ENCODE measurements around the gene HDAC8. TPM values are rescaled to one million over a fixed set of nuclear protein-coding genes. Genes with fewer than 3 reads are reported as not detected.
"Not testable (repeated sequence)": the region's sequence is repeated elsewhere in the genome, so short reads cannot be mapped to it uniquely, and the experiment has no call there.

The HDAC8 gene
- polyA plus RNA-seq, 1 donor from 2014 or later = 54.0 TPM

- no peaks in the 10 kb centered on the region for H3K9me2 ChIP-seq (ENCODE audit: insufficient read depth, low read length)
- no peaks in the 10 kb centered on the region for H3F3A ChIP-seq (ENCODE audit: insufficient read depth, low read length, poor library complexity, severe bottlenecking)
- H2AFZ ChIP-seq (ENCODE audit: low read depth, low read length) = no peak overlapping the region
- no peaks in the 10 kb centered on the region for H3K27me3 ChIP-seq (ENCODE audit: insufficient read depth, low read depth, low read length)
- H3K36me3 ChIP-seq (ENCODE audit: insufficient read depth, low read length) = no peaks in the 10 kb centered on the region
- H3K9ac ChIP-seq (ENCODE audit: low read length) = no peak overlapping the region
- no peak overlapping the region for H3K4me2 ChIP-seq (ENCODE audit: low read length)
- no peaks in the 10 kb centered on the region for H3K9me3 ChIP-seq (ENCODE audit: low read length)
- TF ChIP-seq EP300 (conservative IDR thresholded peaks at IDR 0.05; ENCODE audit: poor library complexity, severe bottlenecking) = no peak
- TF ChIP-seq MXI1 (conservative IDR thresholded peaks at IDR 0.05; ENCODE audit: poor library complexity, severe bottlenecking) = no peak
- TF ChIP-seq POLR2AphosphoS5 (IDR thresholded peaks at IDR 0.05) = no peak
- TF ChIP-seq REST (IDR thresholded peaks at IDR 0.05; ENCODE audit: borderline replicate concordance) = no peak
- no peak for TF ChIP-seq SMC3 (conservative IDR thresholded peaks at IDR 0.05; ENCODE audit: poor library complexity)
- TF ChIP-seq TAF1 (IDR thresholded peaks at IDR 0.05; ENCODE audit: low read depth) = no peak
- TF ChIP-seq CTCF (IDR thresholded peaks at IDR 0.05; ENCODE audit: poor library complexity, severe bottlenecking) = no peak
- no peak for TF ChIP-seq RAD21 (conservative IDR thresholded peaks at IDR 0.05)
- TF ChIP-seq EZH2 (IDR thresholded peaks at IDR 0.05; ENCODE audit: borderline replicate concordance, insufficient read depth, low read length, poor library complexity, severe bottlenecking) = no peak
- H3K4me3 ChIP-seq (ENCODE audit: low read length) = no peak overlapping the region
- H3K27ac ChIP-seq (ENCODE audit: low read length) = no peak overlapping the region
- H4K20me1 ChIP-seq (ENCODE audit: insufficient read depth) = no peaks in the 10 kb centered on the region
- H3K79me2 ChIP-seq (replicated peaks; ENCODE audit: insufficient read depth, low read length) = no peaks in the 10 kb centered on the region
Measured at GRCh38 chrX:72568406-72569092, 4.1 kb downstream of the HDAC8 start.

GRCh38 chrX:72566448-72566847 is 6.2 kb downstream of the HDAC8 start:
- H2AFZ ChIP-seq (ENCODE audit: low read depth, low read length) = no peak overlapping the region
- H3K9me2 ChIP-seq (ENCODE audit: insufficient read depth, low read length) = no peaks in the 10 kb centered on the region
- no peaks in the 10 kb centered on the region for H3F3A ChIP-seq (ENCODE audit: insufficient read depth, low read length, poor library complexity, severe bottlenecking)
- no peak overlapping the region for H3K27ac ChIP-seq (ENCODE audit: low read length)
- TF ChIP-seq EZH2 (IDR thresholded peaks at IDR 0.05; ENCODE audit: borderline replicate concordance, insufficient read depth, low read length, poor library complexity, severe bottlenecking) = no peak
- H3K79me2 ChIP-seq (replicated peaks; ENCODE audit: insufficient read depth, low read length) = no peaks in the 10 kb centered on the region
- H4K20me1 ChIP-seq (ENCODE audit: insufficient read depth) = no peaks in the 10 kb centered on the region
- no peak overlapping the region for H3K9ac ChIP-seq (ENCODE audit: low read length)
- H3K4me3 ChIP-seq (ENCODE audit: low read length) = no peak overlapping the region
- no peaks in the 10 kb centered on the region for H3K36me3 ChIP-seq (ENCODE audit: insufficient read depth, low read length)
- no peak overlapping the region for H3K4me2 ChIP-seq (ENCODE audit: low read length)
- H3K27me3 ChIP-seq (ENCODE audit: insufficient read depth, low read depth, low read length) = no peaks in the 10 kb centered on the region
- H3K9me3 ChIP-seq (ENCODE audit: low read length) = no peaks in the 10 kb centered on the region

- not testable (repeated sequence) for H2AFZ ChIP-seq (ENCODE audit: low read depth, low read length); H3K4me2 ChIP-seq (ENCODE audit: low read length); H3K9me2 ChIP-seq (ENCODE audit: insufficient read depth, low read length); H3K4me3 ChIP-seq (ENCODE audit: low read length); H3K27ac ChIP-seq (ENCODE audit: low read length); H3K9me3 ChIP-seq (ENCODE audit: low read length); H3K36me3 ChIP-seq (ENCODE audit: insufficient read depth, low read length); H3K9ac ChIP-seq (ENCODE audit: low read length); H3K27me3 ChIP-seq (ENCODE audit: insufficient read depth, low read depth, low read length); H3F3A ChIP-seq (ENCODE audit: insufficient read depth, low read length, poor library complexity, severe bottlenecking); H4K20me1 ChIP-seq (ENCODE audit: insufficient read depth); H3K79me2 ChIP-seq (replicated peaks; ENCODE audit: insufficient read depth, low read length)
Measured at GRCh38 chrX:72559655-72560054, 13.0 kb downstream of the HDAC8 start.

Data from neural cell (in vitro differentiated cells).